ENCODE data around the gene SLC7A11.
A peak's percentile ranks its signal among the peaks of the same experiment; 100 is the strongest.

The SLC7A11 gene

DNA sequence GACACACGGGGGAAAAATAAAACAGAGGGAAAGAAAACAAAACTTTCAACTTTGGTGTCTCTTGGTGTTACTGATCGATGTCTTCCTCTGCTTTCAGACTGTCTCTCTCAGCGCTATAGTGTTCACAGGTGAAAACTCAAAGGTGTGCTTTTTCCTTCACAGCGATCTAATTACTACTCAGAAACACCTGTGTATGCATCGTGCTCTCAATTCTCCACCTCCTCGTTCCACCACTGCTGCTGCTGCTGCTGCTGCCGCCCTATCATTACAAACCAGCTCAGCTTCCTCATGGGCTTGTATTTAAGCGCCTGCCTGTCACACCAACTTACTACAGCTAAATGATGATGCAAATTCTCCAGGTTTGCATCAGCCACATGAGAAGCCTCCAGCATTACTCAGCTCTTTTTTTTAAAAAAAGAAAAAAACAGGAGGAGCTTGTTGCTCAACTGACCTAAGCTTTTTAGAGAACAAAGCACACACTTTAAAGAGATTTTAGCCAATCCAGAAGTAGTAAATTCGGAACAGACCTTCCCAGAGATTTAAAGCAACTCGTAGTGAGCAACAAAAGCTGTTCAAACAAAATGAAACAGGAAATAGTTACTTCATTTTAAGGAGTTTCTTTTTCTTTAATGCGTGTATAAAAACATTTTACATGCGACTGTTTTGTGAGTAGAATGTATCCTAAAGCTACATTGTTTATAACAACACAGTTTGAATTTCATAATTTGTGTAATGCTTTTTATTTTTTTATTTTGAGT, at the start of gene SLC7A11:
Gene SLC7A11, minus strand, starts transcription at position 274 of the 758 bp plus-strand sequence. CDS start 280 bp downstream, outside the sequence.
- no peaks in the 10 kb centered on the region for H3K9me3 Mint-ChIP-seq
- peak within 1 kb of the TSS; percentile 87 for H3K4me3 Mint-ChIP-seq
- peaks cover 11% of the 10 kb centered on the region for H3K4me1 Mint-ChIP-seq
- H3K27me3 Mint-ChIP-seq: no peaks in the 10 kb centered on the region
- peak within 1 kb of the TSS; percentile 86 for H3K27ac Mint-ChIP-seq
- no peaks in the 10 kb centered on the region for H3K36me3 Mint-ChIP-seq

DNA sequence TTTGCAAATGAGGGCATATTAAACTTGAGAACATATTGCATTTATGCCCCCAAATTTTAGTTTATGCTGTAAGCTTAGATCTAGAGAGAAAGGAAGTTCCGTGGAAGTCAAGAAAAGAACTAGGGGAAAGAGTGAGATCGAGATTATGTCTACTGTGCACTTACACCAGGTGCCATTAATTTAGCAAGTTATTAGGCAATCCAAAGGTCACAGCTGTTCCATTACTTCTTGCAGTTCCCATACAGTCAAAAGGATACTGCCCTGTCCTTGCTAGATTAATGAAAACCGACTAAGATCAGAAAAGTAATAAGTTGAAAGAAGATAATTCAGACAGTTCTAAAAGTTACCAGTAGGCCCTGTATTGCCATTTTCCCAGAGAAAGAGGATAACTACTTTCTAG, 49.3 kb upstream of the SLC7A11 start:
- Mint-ChIP-seq H3K4me1 (no peaks in the 10 kb centered on the region), H3K9me3 (no peaks in the 10 kb centered on the region), H3K4me3 (no peak overlapping the region), H3K27me3 (no peaks in the 10 kb centered on the region), H3K27ac (no peak overlapping the region), H3K36me3 (no peaks in the 10 kb centered on the region)

DNA sequence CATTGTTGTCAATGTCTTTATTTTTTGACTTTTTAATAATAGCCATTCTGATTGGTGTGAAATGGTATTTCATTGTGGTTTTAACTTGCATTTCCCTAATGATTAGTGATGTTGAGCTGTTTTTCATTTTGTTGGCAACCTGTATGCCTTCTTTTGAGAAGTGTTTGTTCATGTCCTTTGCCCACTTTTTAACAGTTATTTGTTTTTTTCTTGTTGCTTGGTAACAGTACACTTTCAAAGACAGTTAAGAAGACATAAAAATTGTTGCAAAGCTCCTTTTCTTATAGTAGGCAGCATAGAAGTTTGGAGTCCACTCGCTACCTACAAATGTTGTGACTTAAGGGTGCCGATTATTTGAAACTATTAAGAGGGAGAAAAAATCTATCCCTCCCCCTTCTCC, 48.7 kb upstream of the SLC7A11 start:
- H3K4me1 Mint-ChIP-seq: no peaks in the 10 kb centered on the region
- no peak overlapping the region for H3K4me3 Mint-ChIP-seq
- H3K9me3 Mint-ChIP-seq: no peaks in the 10 kb centered on the region
- no peak overlapping the region for H3K27ac Mint-ChIP-seq
- H3K36me3 Mint-ChIP-seq: no peaks in the 10 kb centered on the region
- H3K27me3 Mint-ChIP-seq: no peaks in the 10 kb centered on the region

DNA sequence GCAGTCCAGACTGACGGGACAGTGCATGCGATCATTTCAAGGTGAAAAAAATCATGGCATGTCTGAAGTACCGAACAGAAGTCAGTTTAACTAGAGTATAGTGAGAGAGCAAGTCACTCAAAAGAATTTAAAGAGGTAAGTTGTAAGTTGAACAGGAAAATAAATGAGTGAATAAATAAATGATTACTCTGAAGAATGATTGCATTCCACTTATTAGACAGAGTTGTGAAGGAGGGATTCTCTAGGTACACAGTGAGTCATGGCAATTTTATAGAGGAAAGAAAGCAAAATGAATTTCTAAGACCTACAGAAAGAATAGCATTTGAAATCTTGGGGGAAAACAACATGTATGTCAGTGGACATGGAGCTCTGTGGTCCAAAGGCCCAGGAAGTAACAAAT, 37.1 kb upstream of the SLC7A11 start:
- Mint-ChIP-seq H3K27ac (no peak overlapping the region), H3K27me3 (no peaks in the 10 kb centered on the region), H3K4me3 (no peak overlapping the region), H3K4me1 (no peaks in the 10 kb centered on the region), H3K36me3 (no peaks in the 10 kb centered on the region), H3K9me3 (no peaks in the 10 kb centered on the region)

DNA sequence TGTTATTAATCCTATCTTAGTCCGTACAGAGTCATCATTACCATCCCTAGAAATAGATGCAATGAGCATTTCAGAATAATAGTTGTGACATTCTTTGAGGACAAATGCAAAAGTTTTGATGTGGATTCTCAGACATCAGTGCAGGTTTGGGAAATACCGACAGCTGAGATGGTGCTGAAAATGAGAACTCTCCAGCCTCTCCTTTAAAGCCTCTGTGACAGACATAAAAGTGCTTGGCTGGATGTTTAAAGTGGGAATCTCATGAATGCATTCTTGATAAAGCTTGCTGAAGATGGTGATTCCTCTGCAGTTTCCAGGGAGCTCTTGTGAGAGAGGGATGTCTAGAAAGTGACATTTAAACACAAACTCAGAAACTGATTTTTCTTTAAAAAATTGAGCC, 35.0 kb upstream of the SLC7A11 start:
- no peak overlapping the region for H3K27ac Mint-ChIP-seq
- no peaks in the 10 kb centered on the region for H3K27me3 Mint-ChIP-seq
- no peak overlapping the region for H3K4me3 Mint-ChIP-seq
- no peaks in the 10 kb centered on the region for H3K4me1 Mint-ChIP-seq
- no peaks in the 10 kb centered on the region for H3K36me3 Mint-ChIP-seq
- no peaks in the 10 kb centered on the region for H3K9me3 Mint-ChIP-seq

DNA sequence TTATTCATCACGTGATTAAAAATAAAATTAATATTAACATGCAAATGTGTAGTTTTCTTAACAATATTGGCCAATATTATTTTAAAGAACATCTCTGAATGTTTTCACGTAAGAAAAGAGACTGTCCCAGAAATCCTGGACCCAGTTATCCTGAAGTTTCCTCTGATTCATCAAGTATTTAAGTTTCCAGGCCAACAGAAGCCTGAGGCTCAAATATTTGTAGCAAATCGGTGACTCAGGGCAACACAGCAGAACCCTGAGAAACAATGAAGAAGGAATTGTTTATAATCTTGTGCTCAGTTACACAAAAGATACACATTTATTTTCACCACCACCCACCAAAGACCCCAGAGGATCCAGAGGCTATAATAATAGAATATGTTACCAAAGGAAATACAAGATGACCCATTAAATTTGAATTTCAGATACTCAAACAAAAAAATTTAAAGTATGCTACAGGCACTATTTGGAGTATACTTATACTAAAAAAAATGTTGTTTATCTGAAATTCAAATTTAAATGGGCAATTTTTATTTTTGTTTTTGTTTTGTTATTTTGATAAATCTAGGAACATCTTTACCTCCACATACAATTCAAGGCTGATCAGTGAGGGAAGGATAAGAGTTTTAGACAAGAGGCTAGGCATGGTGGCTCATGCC, 33.9 kb upstream of the SLC7A11 start:
- Mint-ChIP-seq H3K4me3 (no peak overlapping the region), H3K36me3 (no peaks in the 10 kb centered on the region)

DNA sequence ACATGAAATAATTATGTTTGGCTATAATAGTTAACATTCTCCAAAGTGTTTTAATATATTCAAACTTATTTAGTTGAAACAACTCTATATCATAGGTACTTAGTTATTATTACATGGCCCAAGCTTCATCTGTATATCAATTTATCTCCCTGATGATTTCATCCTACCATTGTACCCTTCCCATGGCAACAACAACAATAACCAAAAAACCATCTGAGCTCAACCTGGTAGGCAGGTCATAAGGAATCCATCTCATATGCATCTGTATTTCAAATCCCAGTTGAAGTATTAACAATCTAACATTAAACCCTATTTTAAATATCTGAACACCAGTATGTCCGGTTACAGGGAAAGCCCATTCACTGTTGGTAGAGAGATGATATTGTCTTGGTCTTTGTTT, 33.1 kb upstream of the SLC7A11 start:
- no peak overlapping the region for H3K4me3 Mint-ChIP-seq
- no peak overlapping the region for H3K27ac Mint-ChIP-seq

More for the DNA sequence above, 33.9 kb upstream of the SLC7A11 start:
- Mint-ChIP-seq H3K27ac (no peak overlapping the region), H3K9me3 (no peaks in the 10 kb centered on the region), H3K4me1 (no peaks in the 10 kb centered on the region), H3K27me3 (no peaks in the 10 kb centered on the region)

DNA sequence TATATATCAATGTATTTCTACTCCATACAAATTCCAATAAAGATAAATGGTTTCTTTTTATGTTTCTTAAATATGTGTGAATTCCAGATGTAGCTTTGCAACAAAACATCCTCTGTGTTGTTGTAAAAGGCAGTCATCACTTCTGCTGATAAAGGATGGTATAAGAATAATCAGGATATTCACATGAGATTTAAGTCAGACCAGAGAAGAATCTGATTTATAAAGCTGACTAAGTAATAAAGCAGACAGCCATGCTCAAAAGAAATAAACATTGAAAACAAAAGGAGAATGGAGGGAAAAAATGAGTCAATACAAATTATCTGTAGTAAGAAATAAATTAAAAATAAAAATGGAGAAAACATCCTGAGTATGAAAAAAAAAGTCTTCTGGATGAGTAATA, 27.0 kb upstream of the SLC7A11 start:
- H3K4me1 Mint-ChIP-seq: no peaks in the 10 kb centered on the region
- no peaks in the 10 kb centered on the region for H3K27me3 Mint-ChIP-seq
- H3K9me3 Mint-ChIP-seq: no peaks in the 10 kb centered on the region
- H3K36me3 Mint-ChIP-seq: no peaks in the 10 kb centered on the region
- H3K4me3 Mint-ChIP-seq: no peak overlapping the region
- no peak overlapping the region for H3K27ac Mint-ChIP-seq

More for the DNA sequence above, 33.1 kb upstream of the SLC7A11 start:
- no peaks in the 10 kb centered on the region for H3K9me3 Mint-ChIP-seq
- H3K36me3 Mint-ChIP-seq: no peaks in the 10 kb centered on the region
- no peaks in the 10 kb centered on the region for H3K27me3 Mint-ChIP-seq
- H3K4me1 Mint-ChIP-seq: no peaks in the 10 kb centered on the region

DNA sequence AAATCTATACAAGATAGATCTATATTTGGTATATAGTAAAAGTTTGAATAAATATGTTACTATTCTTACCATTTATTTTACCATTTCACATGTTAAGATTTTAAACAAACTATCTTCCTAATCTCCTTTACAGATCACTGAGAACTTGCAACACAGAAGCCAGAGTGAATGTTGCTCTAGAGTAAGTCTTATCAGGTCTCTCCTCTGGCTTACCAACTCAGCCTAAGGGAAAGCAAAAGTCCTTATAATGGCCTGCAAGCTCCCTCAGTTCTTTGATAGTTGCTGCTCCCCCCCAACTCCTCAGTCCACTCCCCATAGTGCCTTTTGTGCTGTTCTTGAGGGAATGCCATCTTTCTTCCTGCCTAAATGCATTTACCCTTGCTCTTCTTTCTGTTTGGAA, 25.7 kb upstream of the SLC7A11 start:
- Mint-ChIP-seq H3K9me3 (no peaks in the 10 kb centered on the region), H3K27me3 (no peaks in the 10 kb centered on the region), H3K27ac (no peak overlapping the region), H3K36me3 (no peaks in the 10 kb centered on the region), H3K4me3 (no peak overlapping the region), H3K4me1 (no peaks in the 10 kb centered on the region)

DNA sequence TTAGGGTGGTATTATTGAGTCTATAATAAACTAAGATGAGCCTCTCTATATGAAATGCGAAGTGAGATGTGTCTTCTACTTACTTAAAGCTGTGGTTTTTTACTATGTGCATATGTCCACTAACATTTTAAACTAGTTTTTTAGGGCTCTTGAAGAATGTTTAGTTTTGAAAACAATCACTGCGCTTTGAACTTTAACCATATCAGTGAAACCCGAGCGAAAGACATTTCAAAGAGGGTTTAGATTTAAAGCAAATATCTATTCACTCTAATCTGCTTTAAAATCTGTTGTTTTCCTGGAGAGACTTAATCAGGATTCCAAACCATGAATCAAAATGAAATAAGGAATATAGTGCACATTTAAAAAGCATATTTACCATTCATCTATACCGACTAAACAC, 24.8 kb upstream of the SLC7A11 start:
- no peak overlapping the region for H3K4me3 Mint-ChIP-seq
- H3K9me3 Mint-ChIP-seq: no peaks in the 10 kb centered on the region
- no peaks in the 10 kb centered on the region for H3K4me1 Mint-ChIP-seq
- H3K27ac Mint-ChIP-seq: no peak overlapping the region
- H3K36me3 Mint-ChIP-seq: no peaks in the 10 kb centered on the region
- H3K27me3 Mint-ChIP-seq: no peaks in the 10 kb centered on the region

DNA sequence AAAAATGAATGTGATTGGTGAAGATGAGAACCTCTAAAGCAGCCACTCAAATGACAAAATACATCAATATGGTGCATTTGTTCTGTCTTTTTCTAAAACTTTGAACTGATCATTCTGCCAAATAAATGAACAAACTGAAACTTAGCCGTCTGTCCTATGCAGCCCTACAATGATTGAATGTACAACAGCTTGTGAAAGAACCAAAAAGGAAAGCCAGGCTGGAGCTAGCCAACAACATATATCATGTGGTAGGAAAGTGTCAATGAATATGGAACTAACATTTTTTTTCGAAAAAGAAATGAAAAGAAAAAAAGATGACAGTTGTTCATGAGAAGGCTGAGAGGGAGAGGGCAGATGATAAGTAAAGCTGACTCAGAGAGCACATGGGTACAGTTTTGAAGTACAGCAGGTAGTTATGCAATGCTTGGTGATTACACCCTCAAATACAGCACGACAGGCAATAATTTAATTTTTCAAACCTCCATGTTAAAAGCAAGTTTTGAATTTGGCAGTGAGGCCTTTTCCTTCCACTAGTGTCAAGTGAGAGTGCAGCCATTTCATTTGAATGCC, 21.2 kb upstream of the SLC7A11 start:
- Mint-ChIP-seq H3K4me1 (no peaks in the 10 kb centered on the region), H3K4me3 (no peak overlapping the region), H3K27ac (no peak overlapping the region), H3K9me3 (no peaks in the 10 kb centered on the region), H3K27me3 (no peaks in the 10 kb centered on the region), H3K36me3 (no peaks in the 10 kb centered on the region)

DNA sequence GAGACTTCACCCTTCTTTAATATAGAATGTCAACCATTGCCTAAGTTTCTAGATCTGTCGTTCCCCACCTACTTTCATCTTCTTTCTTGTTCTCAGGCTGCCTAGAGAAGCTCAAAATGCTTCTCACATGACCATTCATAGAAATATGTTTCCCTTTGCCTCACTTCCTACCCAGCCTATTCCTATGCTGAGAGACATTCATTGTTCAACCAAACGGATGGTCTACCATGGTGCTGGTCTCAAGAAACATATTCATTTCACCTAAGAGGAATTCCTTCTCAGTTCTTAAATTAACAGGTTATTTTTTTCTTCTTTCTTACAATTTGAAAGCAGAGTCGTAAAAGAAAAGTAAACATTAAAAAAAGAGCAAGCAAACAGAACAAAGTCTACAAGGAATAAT, 20.3 kb upstream of the SLC7A11 start:
- no peaks in the 10 kb centered on the region for H3K36me3 Mint-ChIP-seq
- no peaks in the 10 kb centered on the region for H3K4me1 Mint-ChIP-seq
- H3K27me3 Mint-ChIP-seq: no peaks in the 10 kb centered on the region
- H3K27ac Mint-ChIP-seq: no peak overlapping the region
- H3K9me3 Mint-ChIP-seq: no peaks in the 10 kb centered on the region
- no peak overlapping the region for H3K4me3 Mint-ChIP-seq

DNA sequence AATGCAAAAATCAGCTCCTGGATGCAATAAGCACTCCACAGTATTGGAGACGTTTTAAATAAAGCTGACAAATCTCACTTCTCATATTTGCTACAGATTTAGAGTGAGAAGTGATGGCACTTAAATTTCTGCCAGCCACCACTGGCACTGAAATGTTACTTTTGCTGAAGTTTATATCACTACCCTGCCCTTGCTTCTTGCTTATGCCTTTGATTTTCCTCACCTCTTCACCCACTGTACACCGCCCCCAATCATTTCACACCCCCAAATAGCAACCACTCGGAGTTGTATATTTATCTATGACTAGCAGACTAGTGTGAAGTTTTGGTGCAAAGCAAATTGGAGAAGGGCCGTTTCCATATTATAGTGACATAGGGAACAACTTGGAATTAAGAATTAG, 19.9 kb upstream of the SLC7A11 start:
- no peak overlapping the region for H3K27ac Mint-ChIP-seq
- no peaks in the 10 kb centered on the region for H3K27me3 Mint-ChIP-seq
- no peaks in the 10 kb centered on the region for H3K4me1 Mint-ChIP-seq
- no peak overlapping the region for H3K4me3 Mint-ChIP-seq
- H3K36me3 Mint-ChIP-seq: no peaks in the 10 kb centered on the region
- H3K9me3 Mint-ChIP-seq: no peaks in the 10 kb centered on the region

DNA sequence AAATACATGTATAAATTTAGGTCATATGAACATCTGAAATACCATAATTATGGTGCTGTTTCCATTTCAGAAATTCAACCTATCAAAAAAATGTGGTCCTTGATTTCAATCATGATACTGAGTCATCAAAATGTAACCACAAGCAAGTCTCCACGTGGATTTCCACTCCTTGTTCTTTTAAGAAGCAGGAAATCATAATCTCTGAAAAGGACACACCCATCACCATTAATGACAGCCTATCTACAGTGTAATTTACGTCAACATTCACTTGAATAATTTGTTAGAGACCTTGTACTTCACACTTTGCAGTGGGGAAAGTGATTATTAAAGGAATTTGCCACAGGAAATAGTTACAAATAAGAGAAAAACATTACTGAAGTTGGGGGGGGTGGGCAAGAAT, 17.7 kb upstream of the SLC7A11 start:
- no peaks in the 10 kb centered on the region for H3K27me3 Mint-ChIP-seq
- no peak overlapping the region for H3K27ac Mint-ChIP-seq
- H3K4me1 Mint-ChIP-seq: no peaks in the 10 kb centered on the region
- no peaks in the 10 kb centered on the region for H3K9me3 Mint-ChIP-seq
- no peak overlapping the region for H3K4me3 Mint-ChIP-seq
- no peaks in the 10 kb centered on the region for H3K36me3 Mint-ChIP-seq

DNA sequence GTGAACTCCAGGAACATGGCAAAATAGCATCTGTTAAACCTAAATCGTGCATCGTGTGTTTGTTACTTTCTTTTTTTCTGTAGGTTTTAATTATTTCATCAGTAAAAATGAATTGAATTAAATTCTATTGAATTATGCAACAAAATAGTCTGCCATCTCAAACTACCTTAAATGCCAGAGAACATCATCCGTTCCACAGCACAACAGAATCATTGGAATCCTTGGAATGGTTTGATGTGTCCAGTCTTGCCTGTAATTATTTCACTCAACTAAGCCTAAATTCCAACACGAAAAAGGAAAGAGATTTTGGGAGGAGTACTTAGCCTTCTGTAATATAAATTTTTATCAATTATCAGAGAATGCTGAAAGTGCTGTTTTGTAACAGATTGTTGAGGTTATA, 17.1 kb upstream of the SLC7A11 start:
- H3K27ac Mint-ChIP-seq: no peak overlapping the region
- H3K27me3 Mint-ChIP-seq: no peaks in the 10 kb centered on the region
- H3K4me1 Mint-ChIP-seq: no peaks in the 10 kb centered on the region
- H3K9me3 Mint-ChIP-seq: no peaks in the 10 kb centered on the region
- H3K4me3 Mint-ChIP-seq: no peak overlapping the region
- H3K36me3 Mint-ChIP-seq: no peaks in the 10 kb centered on the region

DNA sequence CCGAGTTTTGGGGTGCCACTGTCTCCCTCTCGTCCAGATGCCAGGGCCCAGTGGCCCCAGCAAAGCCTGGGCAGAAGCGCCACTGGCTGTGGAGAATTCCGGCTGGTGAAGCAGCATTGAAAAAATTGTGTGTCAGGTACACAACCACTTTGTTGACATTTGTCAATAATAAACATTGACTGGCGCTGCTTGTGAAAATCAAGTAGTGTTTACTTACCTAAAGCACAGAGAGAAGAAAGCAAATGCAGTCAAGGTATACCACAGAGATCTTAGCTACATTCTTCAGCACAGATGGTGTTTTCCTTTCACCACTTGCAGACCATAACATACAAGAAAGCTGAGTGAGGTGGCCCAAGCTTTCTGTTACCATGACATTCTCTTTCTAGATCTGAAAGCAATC, 14.5 kb upstream of the SLC7A11 start:
- no peaks in the 10 kb centered on the region for H3K36me3 Mint-ChIP-seq
- no peak overlapping the region for H3K4me3 Mint-ChIP-seq
- no peaks in the 10 kb centered on the region for H3K9me3 Mint-ChIP-seq
- H3K27me3 Mint-ChIP-seq: no peaks in the 10 kb centered on the region
- no peaks in the 10 kb centered on the region for H3K4me1 Mint-ChIP-seq
- H3K27ac Mint-ChIP-seq: no peak overlapping the region

All from activated naive CD4-positive, alpha-beta T cell treated with anti-CD3 and anti-CD28 coated beads, Interleukin-2, amount 50 U/mL, for 24 hours (primary cell).